Activated naive CD4-positive, alpha-beta T cell treated with anti-CD3 and anti-CD28 coated beads, Interleukin-2, amount 10 ng/mL, durations not matched to agents 7 days and 5 days (primary cell): ENCODE measurements around the gene EML6.

Experiments used
- CTCF ChIA-PET: fragments of 350-600 bp; sonication (Branson Sonifier 250); formaldehyde crosslinking; loops from one replicate; lab custom pipeline; 2021; ENCODE audit warnings: antibody characterized with exemption; lab: Charles Lee
- DNase-seq: peaks from one replicate; pipeline ENCODE4 v3.0.0-alpha.2; 2020
- H3K27ac Mint-ChIP-seq: one replicate; pipeline ENCODE4 v1.8.0; 2021; ENCODE audit warnings: mild to moderate bottlenecking, moderate library complexity, mixed read lengths
- H3K27me3 Mint-ChIP-seq: one replicate; pipeline ENCODE4 v1.8.0; 2021; ENCODE audit warnings: mild to moderate bottlenecking, mixed read lengths
- H3K36me3 Mint-ChIP-seq: one replicate; pipeline ENCODE4 v1.8.0; 2021; ENCODE audit warnings: mixed read lengths
- H3K4me1 Mint-ChIP-seq: one replicate; pipeline ENCODE4 v1.8.0; 2021; ENCODE audit warnings: mixed read lengths
- H3K4me3 Mint-ChIP-seq: one replicate; pipeline ENCODE4 v1.8.0; 2021; ENCODE audit warnings: mild to moderate bottlenecking, moderate library complexity, mixed read lengths
- H3K9me3 Mint-ChIP-seq: one replicate; pipeline ENCODE4 v1.8.0; 2021; ENCODE audit warnings: mixed read lengths

EML6 gene

DNA sequence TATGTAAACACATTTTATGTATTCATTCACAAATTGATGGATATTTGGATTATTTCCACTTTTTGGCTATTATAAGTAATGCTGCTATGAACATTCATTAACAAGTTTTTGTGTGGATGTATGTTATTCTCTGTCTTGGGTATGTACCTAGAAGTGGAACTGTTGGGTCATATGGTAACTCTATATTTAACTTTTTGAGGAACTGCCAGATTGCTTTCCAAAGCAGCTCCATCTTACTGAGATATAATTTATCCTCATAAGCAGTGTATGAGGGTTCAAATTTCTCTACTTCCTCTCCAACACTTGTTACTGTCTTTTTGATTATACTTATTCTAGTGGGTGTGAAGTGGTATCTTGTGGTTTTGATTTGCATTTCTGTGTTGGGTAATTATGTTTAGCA, 7.1 kb upstream of the EML6 start:
- H3K9me3 Mint-ChIP-seq: no peaks in the 10 kb centered on the region
- no peak for DNase-seq
- no peak overlapping the region for H3K27ac Mint-ChIP-seq
- CTCF ChIA-PET: interaction anchor here (0.6 to 1.0 kb wide), 2 partner anchors 12 to 294 kb away, joined by 3 read pairs; no protein-coding TSS in a partner anchor
- H3K36me3 Mint-ChIP-seq: no peaks in the 10 kb centered on the region
- H3K4me3 Mint-ChIP-seq: no peak overlapping the region
- peaks cover 41% of the 10 kb centered on the region for H3K27me3 Mint-ChIP-seq
- no peaks in the 10 kb centered on the region for H3K4me1 Mint-ChIP-seq

DNA sequence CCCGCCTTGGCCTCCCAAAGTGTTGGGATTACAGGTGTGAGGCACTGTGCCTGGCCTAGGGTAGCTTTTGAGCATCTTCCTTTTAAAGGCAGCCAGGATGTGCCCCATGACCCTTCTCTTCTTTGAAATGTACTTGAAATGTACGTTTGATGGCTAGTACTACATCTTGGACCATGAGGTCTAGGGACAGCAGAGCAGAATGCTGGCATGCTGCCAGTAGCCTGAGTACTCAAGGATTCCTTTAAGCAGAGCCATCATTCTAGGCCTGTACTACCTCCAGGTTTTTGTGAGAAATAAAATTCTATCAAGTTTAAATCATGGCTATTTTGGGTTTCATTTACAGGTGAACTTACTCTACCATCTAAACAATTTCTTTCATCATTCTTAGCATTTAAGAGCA, 2.9 kb upstream of the EML6 start:
- Mint-ChIP-seq H3K27me3 (peaks cover 55% of the 10 kb centered on the region), H3K36me3 (no peaks in the 10 kb centered on the region), H3K27ac (no peak overlapping the region), H3K4me3 (no peak overlapping the region), H3K9me3 (no peaks in the 10 kb centered on the region), H3K4me1 (peaks cover 23% of the 10 kb centered on the region)
- CTCF ChIA-PET: no interaction called here
- no peak for DNase-seq

DNA sequence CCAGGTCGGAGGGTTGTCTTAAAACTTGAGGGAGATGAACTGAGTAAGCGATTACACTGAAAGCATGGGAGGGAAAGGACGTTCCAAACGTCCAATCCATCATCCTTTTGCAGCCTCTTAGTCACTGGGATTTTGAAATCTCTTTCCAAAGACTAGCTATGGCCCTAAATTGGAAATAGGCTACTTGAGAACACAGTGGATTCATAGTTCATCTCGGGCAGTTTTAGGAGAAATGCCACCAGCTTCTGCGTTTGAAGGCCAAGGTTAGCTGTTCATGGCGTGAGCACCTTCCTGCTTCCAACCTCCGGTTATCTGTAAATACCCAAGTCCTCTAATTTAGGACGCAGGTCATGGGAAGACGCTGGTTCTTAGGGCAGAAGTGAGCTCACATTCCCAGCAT, 821 bp upstream of the EML6 start:
- peaks cover 57% of the 10 kb centered on the region for H3K27me3 Mint-ChIP-seq
- peak overlapping the region; percentile 84 for H3K4me3 Mint-ChIP-seq
- H3K9me3 Mint-ChIP-seq: no peaks in the 10 kb centered on the region
- DNase-seq: no peak
- H3K4me1 Mint-ChIP-seq: peaks cover 23% of the 10 kb centered on the region
- no peak overlapping the region for H3K27ac Mint-ChIP-seq
- CTCF ChIA-PET: interaction anchor here (0.7 to 1.2 kb wide), 4 partner anchors 14 to 198 kb away, joined by 3 to 4 read pairs (median 3); no protein-coding TSS in a partner anchor
- no peaks in the 10 kb centered on the region for H3K36me3 Mint-ChIP-seq

DNA sequence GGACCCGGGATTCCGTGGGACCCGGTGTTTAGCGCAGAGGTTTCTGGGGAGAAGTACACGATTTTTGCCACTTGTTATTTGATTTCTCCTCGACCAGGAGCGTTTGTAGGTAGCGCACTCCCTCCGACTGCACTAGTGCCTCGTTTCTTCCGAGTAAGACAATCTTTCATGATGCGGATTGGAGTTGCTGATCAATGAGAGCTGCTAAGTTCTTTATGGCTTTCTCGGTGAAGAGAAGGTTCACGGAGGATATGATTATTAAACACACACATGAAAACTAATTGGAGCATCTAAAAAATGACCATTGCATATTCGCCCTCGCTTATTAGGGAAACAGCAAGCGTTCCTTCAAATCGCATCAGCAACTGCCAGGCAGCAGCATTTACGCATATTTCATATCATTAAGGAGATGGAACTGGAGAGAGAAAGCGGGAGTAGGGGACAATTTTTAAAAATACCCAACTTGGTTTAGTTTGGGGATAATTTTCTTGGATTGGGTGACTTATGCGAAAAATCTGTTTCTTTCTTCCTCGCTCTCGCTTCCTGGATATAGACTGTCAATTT, 616 bp downstream of the EML6 start:
- peaks cover 48% of the 10 kb centered on the region for H3K27me3 Mint-ChIP-seq
- CTCF ChIA-PET: no interaction called here
- no peak for DNase-seq
- no peaks in the 10 kb centered on the region for H3K9me3 Mint-ChIP-seq
- peaks cover 23% of the 10 kb centered on the region for H3K4me1 Mint-ChIP-seq
- H3K4me3 Mint-ChIP-seq: peak overlapping the region; percentile 84
- peak overlapping the region; percentile 71 for H3K27ac Mint-ChIP-seq
- H3K36me3 Mint-ChIP-seq: no peaks in the 10 kb centered on the region

DNA sequence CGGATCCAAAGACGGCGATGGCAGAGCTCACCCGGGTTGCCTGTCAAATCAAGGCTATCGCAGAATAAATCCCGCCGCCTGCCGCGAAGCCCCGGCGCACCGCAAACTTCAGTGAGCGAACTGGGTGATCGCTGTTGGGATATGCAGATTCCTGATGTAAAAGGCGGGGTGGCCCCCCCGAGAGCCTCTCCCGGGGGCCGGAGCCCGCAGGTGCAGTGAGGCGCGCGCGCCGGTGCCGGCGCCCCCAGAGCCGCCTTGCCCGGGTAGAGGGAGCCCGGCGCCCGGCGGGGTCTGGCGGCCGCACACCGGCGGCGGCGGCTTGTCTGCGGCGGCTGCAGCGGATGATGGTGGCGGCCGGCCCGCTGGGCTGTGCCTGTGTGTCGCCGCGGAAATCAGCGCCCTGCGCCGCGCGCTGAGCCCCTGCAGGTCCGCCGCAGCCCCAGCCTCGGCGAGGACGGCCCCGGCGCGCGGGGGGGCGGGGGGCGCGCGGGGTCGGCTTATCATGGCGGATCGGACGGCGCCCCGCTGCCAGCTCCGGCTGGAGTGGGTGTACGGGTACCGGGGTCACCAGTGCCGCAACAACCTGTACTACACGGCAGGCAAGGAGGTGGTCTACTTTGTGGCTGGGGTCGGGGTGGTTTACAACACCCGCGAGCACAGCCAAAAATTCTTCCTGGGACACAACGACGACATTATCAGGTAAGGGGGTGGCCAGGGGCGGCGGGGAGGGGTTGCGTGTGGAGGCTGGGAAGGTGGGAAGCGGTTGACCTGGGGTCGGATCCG, 1.3 kb downstream of the EML6 start:
- H3K4me1 Mint-ChIP-seq: peaks cover 23% of the 10 kb centered on the region
- H3K27ac Mint-ChIP-seq: no peak overlapping the region
- H3K9me3 Mint-ChIP-seq: no peaks in the 10 kb centered on the region
- CTCF ChIA-PET: interaction anchor here (1.7 kb wide), 1 partner anchor 114 kb away, joined by 5 read pairs; no protein-coding TSS in a partner anchor
- DNase-seq: peak; percentile 54
- H3K4me3 Mint-ChIP-seq: peak overlapping the region; percentile 84
- H3K36me3 Mint-ChIP-seq: no peaks in the 10 kb centered on the region
- H3K27me3 Mint-ChIP-seq: peaks cover 49% of the 10 kb centered on the region

DNA sequence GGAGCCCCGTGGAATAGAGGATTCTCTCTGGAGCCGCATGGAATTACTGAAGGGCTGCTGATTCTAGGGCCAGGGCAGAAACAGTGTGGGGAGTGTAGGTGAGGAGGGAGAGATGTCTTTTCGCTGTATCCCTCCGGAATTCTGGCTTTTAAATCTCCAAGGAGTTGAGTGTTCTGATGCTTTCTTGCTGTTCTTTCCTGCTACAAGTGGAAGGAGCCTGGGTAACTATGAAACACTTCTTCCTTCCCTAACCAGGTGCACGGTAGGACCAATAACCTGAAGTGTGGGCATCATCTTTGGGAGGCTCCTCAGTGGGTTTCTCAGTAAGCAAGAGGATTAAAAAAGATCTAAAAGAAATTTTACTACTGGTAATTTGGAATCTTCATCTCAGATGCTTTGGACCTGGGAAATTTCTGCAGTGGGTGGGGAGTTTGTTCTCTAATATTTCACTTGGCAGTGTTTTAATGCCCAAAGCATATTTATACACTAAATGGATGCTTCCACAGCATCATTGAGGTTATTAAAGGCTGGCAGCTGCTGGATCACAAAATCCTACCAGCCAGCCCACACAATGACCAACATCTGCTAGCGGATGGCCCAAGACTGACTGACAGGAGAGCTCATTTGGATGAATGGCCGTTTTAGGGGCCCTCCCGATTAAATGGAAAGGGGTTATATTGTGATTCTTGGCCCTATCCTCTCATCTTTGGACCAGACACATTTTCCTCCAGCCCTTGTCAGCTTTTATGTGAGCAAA, 2.1 kb downstream of the EML6 start:
- DNase-seq: no peak
- H3K4me3 Mint-ChIP-seq: peak overlapping the region; percentile 73
- no peak overlapping the region for H3K27ac Mint-ChIP-seq
- H3K27me3 Mint-ChIP-seq: peaks cover 44% of the 10 kb centered on the region
- CTCF ChIA-PET: interaction anchor here (1.7 kb wide), 1 partner anchor 114 kb away, joined by 5 read pairs; no protein-coding TSS in a partner anchor
- H3K36me3 Mint-ChIP-seq: no peaks in the 10 kb centered on the region
- no peaks in the 10 kb centered on the region for H3K9me3 Mint-ChIP-seq
- H3K4me1 Mint-ChIP-seq: peaks cover 23% of the 10 kb centered on the region

DNA sequence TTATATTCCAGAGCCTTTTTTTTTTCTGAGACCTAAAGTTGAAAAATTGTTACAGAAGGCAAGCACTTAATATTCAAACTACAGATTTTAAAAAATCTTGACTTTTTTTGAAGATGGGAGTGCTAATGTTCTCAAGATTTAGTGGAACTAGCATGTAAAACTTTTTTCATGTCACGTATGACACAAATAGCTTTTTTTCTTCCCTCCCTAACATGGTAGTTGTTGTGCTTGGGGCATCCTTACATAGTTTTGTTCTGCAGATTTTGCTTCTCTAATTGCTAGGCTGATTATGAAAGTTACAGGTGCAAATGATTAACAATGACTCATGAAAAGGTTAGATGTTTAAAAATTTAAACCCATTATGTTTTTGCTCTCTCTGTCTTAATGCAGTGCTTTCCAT, 3.0 kb downstream of the EML6 start:
- H3K4me3 Mint-ChIP-seq: no peak overlapping the region
- H3K27me3 Mint-ChIP-seq: peaks cover 46% of the 10 kb centered on the region

DNA sequence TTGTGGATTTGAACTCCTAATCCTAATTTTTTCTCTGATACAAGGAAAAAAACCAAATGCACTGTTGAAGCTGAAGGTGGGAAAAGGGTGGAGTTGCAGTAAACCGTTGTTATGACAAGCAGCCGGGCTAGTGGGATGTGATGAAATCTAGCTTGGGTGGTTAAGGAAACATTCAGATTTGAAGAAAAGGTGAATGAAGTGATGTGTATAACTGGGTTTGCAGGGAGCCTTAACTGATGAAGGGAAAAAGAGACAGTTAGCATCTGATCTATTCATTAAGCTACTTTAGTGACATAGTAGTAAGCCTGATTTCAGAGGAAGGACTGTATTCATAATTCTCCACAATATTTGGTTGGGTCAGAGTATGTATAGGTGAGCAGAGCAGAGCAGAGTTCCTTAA, 3.5 kb downstream of the EML6 start:
- Mint-ChIP-seq H3K9me3 (no peaks in the 10 kb centered on the region), H3K27me3 (peaks cover 46% of the 10 kb centered on the region), H3K36me3 (no peaks in the 10 kb centered on the region), H3K27ac (no peak overlapping the region), H3K4me1 (peaks cover 23% of the 10 kb centered on the region), H3K4me3 (no peak overlapping the region)
- DNase-seq: no peak
- CTCF ChIA-PET: interaction anchor here (0.9 kb wide), 1 partner anchor 111 kb away, joined by 3 read pairs; no protein-coding TSS in a partner anchor

More for the DNA sequence above, 3.0 kb downstream of the EML6 start:
- Mint-ChIP-seq H3K4me1 (peaks cover 23% of the 10 kb centered on the region), H3K9me3 (no peaks in the 10 kb centered on the region), H3K36me3 (no peaks in the 10 kb centered on the region), H3K27ac (no peak overlapping the region)
- CTCF ChIA-PET: interaction anchor here (1.7 kb wide), 1 partner anchor 113 kb away, joined by 5 read pairs; no protein-coding TSS in a partner anchor
- DNase-seq: no peak

DNA sequence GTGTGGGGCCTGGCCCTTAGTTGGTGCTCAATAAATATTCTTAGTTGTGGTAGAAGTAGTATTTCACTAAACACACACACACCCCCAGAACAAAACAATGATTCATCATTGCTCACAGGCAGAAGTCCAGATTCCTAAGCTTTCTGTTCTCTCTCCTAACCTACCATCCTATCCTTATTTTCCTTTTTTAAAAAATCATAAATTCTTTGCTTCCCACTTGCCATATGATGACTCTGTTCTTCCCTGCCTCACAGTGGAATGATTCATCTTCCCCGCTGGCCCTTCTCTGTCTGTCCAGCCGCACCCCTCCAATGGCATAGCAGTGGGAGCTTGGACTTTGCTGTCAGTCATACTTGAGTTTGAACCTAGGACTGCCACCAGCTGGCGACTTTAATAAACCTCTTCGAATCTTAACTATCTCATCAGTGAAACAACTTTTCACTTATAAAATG, 5.2 kb downstream of the EML6 start:
- Mint-ChIP-seq H3K36me3 (no peaks in the 10 kb centered on the region), H3K4me1 (peaks cover 12% of the 10 kb centered on the region), H3K9me3 (no peaks in the 10 kb centered on the region), H3K27ac (no peak overlapping the region), H3K27me3 (peaks cover 43% of the 10 kb centered on the region), H3K4me3 (no peak overlapping the region)
- no peak for DNase-seq
- CTCF ChIA-PET: interaction anchor here (0.9 kb wide), 1 partner anchor 56 kb away, joined by 3 read pairs; no protein-coding TSS in a partner anchor

DNA sequence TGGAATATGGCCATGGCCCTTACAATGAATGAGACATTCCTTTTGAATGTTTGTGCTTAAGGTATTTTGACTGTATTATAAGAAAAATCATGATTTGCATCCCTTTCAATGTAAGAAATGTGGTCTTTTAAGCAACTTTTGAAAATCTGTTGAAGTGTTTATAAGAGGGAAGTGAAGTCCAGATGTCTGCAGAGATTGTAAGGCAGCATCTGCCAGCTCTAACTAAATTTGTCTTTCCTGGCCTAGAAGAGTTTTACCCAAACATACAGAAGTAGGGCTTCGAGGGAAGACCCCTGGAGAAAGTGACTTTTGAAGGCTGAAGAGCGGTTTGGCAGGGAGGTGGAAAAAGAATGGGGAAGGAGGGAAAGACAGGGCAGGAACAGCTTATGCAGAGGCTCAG, 12.2 kb downstream of the EML6 start:
- no peaks in the 10 kb centered on the region for H3K9me3 Mint-ChIP-seq
- peaks cover 10% of the 10 kb centered on the region for H3K27me3 Mint-ChIP-seq
- H3K4me1 Mint-ChIP-seq: no peaks in the 10 kb centered on the region
- no peak overlapping the region for H3K4me3 Mint-ChIP-seq
- no peak for DNase-seq
- no peak overlapping the region for H3K27ac Mint-ChIP-seq
- H3K36me3 Mint-ChIP-seq: no peaks in the 10 kb centered on the region
- CTCF ChIA-PET: no interaction called here

DNA sequence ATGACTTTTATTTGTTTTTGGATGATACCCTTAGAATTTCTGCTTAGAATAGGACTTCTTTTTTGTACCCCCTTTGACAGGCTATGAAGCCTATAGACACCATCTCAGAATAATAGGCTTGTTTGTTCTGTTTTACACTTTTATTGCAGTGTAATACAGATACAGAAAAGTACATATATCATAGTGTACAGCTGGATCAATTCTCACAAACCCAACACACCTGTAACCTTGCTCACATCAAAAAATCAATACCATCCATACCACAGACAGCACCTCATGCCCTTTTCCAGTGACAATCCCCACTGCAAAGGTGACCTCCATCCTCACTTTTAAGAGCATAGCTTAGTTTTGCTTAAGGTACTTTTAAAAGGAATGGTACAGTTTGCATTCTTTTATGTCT, 14.8 kb downstream of the EML6 start:
- H3K4me3 Mint-ChIP-seq: no peak overlapping the region
- H3K9me3 Mint-ChIP-seq: no peaks in the 10 kb centered on the region
- H3K4me1 Mint-ChIP-seq: no peaks in the 10 kb centered on the region
- no peak for DNase-seq
- H3K27me3 Mint-ChIP-seq: peaks cover 5% of the 10 kb centered on the region
- no peaks in the 10 kb centered on the region for H3K36me3 Mint-ChIP-seq
- CTCF ChIA-PET: no interaction called here
- H3K27ac Mint-ChIP-seq: no peak overlapping the region

DNA sequence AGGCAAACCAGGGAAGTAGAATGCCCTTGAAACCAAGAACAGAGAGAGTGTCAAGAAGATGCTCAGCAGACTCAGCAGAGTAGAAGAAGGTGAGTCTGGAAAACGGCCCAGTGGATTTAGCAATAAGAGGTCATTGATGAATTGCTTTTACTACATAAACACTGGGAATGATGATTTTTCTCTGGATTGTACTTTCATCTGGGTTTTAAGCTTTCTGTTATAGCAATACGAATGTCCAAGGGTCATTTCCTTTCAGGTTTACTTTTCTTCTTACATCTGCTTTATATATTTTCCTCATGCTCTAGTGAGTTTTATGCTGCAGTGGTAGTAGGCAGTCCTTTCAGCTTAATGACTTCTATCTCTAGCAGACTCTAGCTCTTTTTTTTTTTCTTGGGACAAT, 16.9 kb downstream of the EML6 start:
- no peak for DNase-seq
- Mint-ChIP-seq H3K36me3 (no peaks in the 10 kb centered on the region), H3K27me3 (peaks cover 5% of the 10 kb centered on the region), H3K4me3 (no peak overlapping the region), H3K27ac (no peak overlapping the region), H3K9me3 (no peaks in the 10 kb centered on the region), H3K4me1 (no peaks in the 10 kb centered on the region)
- CTCF ChIA-PET: no interaction called here

DNA sequence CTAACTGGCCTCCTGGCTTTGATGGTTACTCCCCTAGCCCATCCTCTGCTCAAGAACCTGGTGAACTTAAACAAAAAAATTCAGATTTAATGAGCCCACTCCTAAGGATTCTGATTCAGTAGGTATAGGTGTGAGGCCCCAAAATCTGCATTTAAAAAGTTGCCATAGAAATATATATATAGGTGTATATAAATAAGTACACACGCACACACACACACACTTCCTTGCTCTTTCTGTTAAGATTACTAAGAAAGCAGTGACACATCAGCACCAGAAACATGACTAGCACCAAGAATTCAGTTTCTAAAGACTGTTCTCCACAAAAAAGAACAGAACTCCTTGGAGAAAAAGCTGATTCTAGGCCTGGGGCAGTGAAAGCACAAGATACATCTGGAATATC, 17.8 kb downstream of the EML6 start:
- H3K27ac Mint-ChIP-seq: no peak overlapping the region
- H3K4me3 Mint-ChIP-seq: no peak overlapping the region
- CTCF ChIA-PET: no interaction called here
- no peaks in the 10 kb centered on the region for H3K36me3 Mint-ChIP-seq
- peaks cover 10% of the 10 kb centered on the region for H3K27me3 Mint-ChIP-seq
- no peaks in the 10 kb centered on the region for H3K9me3 Mint-ChIP-seq
- DNase-seq: no peak
- no peaks in the 10 kb centered on the region for H3K4me1 Mint-ChIP-seq

DNA sequence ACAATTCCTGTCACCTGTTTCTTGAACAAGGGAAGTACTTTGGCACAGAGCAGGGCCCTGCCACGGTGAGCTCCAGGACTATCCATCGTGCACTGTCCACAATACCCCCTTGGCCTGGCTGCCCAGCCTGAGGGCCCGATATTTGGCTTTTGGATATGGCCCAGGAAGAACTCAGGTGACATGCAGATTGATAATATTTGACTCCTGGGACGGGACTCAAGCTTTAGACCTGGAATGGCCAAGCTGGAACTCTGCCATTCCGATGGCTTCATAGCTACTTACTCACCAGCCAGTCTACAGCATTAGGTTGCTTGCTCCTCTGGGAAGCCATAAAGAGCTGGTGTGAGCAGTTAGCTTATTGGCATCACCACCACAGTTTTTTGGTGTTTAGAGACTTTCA, 26.6 kb downstream of the EML6 start:
- H3K9me3 Mint-ChIP-seq: no peaks in the 10 kb centered on the region
- CTCF ChIA-PET: no interaction called here
- H3K36me3 Mint-ChIP-seq: no peaks in the 10 kb centered on the region
- peaks cover 5% of the 10 kb centered on the region for H3K27me3 Mint-ChIP-seq
- no peak overlapping the region for H3K4me3 Mint-ChIP-seq
- no peak for DNase-seq
- no peaks in the 10 kb centered on the region for H3K4me1 Mint-ChIP-seq
- no peak overlapping the region for H3K27ac Mint-ChIP-seq
